ENCODE measurements around the gene REEP1.

REEP1 gene

GRCh38 chr2:86283411-86284030 is 53.9 kb downstream of the REEP1 start:
- H3F3A ChIP-seq (ENCODE audit: insufficient read depth) = no peaks in the 10 kb centered on the region
- TF ChIP-seq CTCF (IDR thresholded peaks at IDR 0.05; ENCODE audit: insufficient read depth, low read length, poor library complexity, severe bottlenecking) = no peak
- TF ChIP-seq EZH2phosphoT487 (conservative IDR thresholded peaks at IDR 0.05; ENCODE audit: low read length) = no peak

GRCh38 chr2:86281066-86281700 is 56.2 kb downstream of the REEP1 start:
- no peaks in the 10 kb centered on the region for H3K36me3 ChIP-seq (ENCODE audit: low read length)
- no peaks in the 10 kb centered on the region for H4K20me1 ChIP-seq (ENCODE audit: low read depth, low read length)
- no peak overlapping the region for H3K4me3 ChIP-seq (ENCODE audit: insufficient read depth, low read length, poor library complexity, severe bottlenecking)
- no peaks in the 10 kb centered on the region for H3F3A ChIP-seq (ENCODE audit: insufficient read depth)
- TF ChIP-seq CTCF (IDR thresholded peaks at IDR 0.05; ENCODE audit: insufficient read depth, low read length, poor library complexity, severe bottlenecking) = no peak
- no peak for TF ChIP-seq EZH2phosphoT487 (conservative IDR thresholded peaks at IDR 0.05; ENCODE audit: low read length)
- no peaks in the 10 kb centered on the region for H3K27me3 ChIP-seq (ENCODE audit: low read length)
- no peak overlapping the region for H3K9ac ChIP-seq (ENCODE audit: low read length)
- no peaks in the 10 kb centered on the region for H3K9me2 ChIP-seq (replicated peaks; ENCODE audit: insufficient read depth, low read length)
- no peaks in the 10 kb centered on the region for H3K9me3 ChIP-seq (ENCODE audit: insufficient read depth, low read length)
- H3K4me2 ChIP-seq (ENCODE audit: low read depth, low read length, poor library complexity, severe bottlenecking) = no peak overlapping the region
- H3K79me2 ChIP-seq (ENCODE audit: insufficient read depth, low read length) = no peaks in the 10 kb centered on the region
- no peak overlapping the region for H2AFZ ChIP-seq (ENCODE audit: low read depth, low read length, severe bottlenecking)
- no peak overlapping the region for H3K27ac ChIP-seq (ENCODE audit: low read depth, low read length)

More at GRCh38 chr2:86283411-86284030, 53.9 kb downstream of the REEP1 start:
- H3K9ac ChIP-seq (ENCODE audit: low read length) = no peak overlapping the region
- no peaks in the 10 kb centered on the region for H4K20me1 ChIP-seq (ENCODE audit: low read depth, low read length)
- no peak overlapping the region for H3K4me3 ChIP-seq (ENCODE audit: insufficient read depth, low read length, poor library complexity, severe bottlenecking)
- H3K9me3 ChIP-seq (ENCODE audit: insufficient read depth, low read length) = no peaks in the 10 kb centered on the region
- H3K9me2 ChIP-seq (replicated peaks; ENCODE audit: insufficient read depth, low read length) = no peaks in the 10 kb centered on the region
- H2AFZ ChIP-seq (ENCODE audit: low read depth, low read length, severe bottlenecking) = no peak overlapping the region
- H3K79me2 ChIP-seq (ENCODE audit: insufficient read depth, low read length) = no peaks in the 10 kb centered on the region
- H3K27me3 ChIP-seq (ENCODE audit: low read length) = no peaks in the 10 kb centered on the region
- H3K36me3 ChIP-seq (ENCODE audit: low read length) = no peaks in the 10 kb centered on the region
- no peak overlapping the region for H3K4me2 ChIP-seq (ENCODE audit: low read depth, low read length, poor library complexity, severe bottlenecking)
- no peak overlapping the region for H3K27ac ChIP-seq (ENCODE audit: low read depth, low read length)

GRCh38 chr2:86280191-86280667 is 57.2 kb downstream of the REEP1 start:
- Histone ChIP-seq H3K36me3 (ENCODE audit: low read length) (no peaks in the 10 kb centered on the region), H3K4me2 (ENCODE audit: low read depth, low read length, poor library complexity, severe bottlenecking) (no peak overlapping the region), H3K27ac (ENCODE audit: low read depth, low read length) (no peak overlapping the region), H3K27me3 (ENCODE audit: low read length) (no peaks in the 10 kb centered on the region), H2AFZ (ENCODE audit: low read depth, low read length, severe bottlenecking) (no peak overlapping the region), H3K9ac (ENCODE audit: low read length) (no peak overlapping the region), H4K20me1 (ENCODE audit: low read depth, low read length) (no peaks in the 10 kb centered on the region), H3K9me2 (replicated peaks; ENCODE audit: insufficient read depth, low read length) (no peaks in the 10 kb centered on the region), H3K79me2 (ENCODE audit: insufficient read depth, low read length) (no peaks in the 10 kb centered on the region), H3K9me3 (ENCODE audit: insufficient read depth, low read length) (no peaks in the 10 kb centered on the region), H3K4me3 (ENCODE audit: insufficient read depth, low read length, poor library complexity, severe bottlenecking) (no peak overlapping the region), H3F3A (ENCODE audit: insufficient read depth) (no peaks in the 10 kb centered on the region)
- TF ChIP-seq EZH2phosphoT487 (conservative IDR thresholded peaks at IDR 0.05; ENCODE audit: low read length) (no peak), CTCF (IDR thresholded peaks at IDR 0.05; ENCODE audit: insufficient read depth, low read length, poor library complexity, severe bottlenecking) (no peak)
